Hematopoietic multipotent progenitor cell (in vitro differentiated cells): ENCODE results near the gene NOS3. TPM values are rescaled to one million over a fixed set of nuclear protein-coding genes. Genes with fewer than 3 reads are reported as not detected.

Experiments
- DNase-seq, 3 donors: peaks; one replicate each; pipeline ENCODE4 v3.0.0-alpha.2; 2011 to 2015; ENCODE audit warnings: low read depth in 2 of 3, low spot score in 2 of 3
- total RNA-seq: library from RNA; depleted of rRNA; stranded (reverse); fragments of >200 nt; gene quantifications from one replicate; pipeline ENCODE4 v1.2.3, GENCODE V29; 2012

The NOS3 gene
- total RNA-seq, 1 donor, result 0.27 TPM

DNA sequence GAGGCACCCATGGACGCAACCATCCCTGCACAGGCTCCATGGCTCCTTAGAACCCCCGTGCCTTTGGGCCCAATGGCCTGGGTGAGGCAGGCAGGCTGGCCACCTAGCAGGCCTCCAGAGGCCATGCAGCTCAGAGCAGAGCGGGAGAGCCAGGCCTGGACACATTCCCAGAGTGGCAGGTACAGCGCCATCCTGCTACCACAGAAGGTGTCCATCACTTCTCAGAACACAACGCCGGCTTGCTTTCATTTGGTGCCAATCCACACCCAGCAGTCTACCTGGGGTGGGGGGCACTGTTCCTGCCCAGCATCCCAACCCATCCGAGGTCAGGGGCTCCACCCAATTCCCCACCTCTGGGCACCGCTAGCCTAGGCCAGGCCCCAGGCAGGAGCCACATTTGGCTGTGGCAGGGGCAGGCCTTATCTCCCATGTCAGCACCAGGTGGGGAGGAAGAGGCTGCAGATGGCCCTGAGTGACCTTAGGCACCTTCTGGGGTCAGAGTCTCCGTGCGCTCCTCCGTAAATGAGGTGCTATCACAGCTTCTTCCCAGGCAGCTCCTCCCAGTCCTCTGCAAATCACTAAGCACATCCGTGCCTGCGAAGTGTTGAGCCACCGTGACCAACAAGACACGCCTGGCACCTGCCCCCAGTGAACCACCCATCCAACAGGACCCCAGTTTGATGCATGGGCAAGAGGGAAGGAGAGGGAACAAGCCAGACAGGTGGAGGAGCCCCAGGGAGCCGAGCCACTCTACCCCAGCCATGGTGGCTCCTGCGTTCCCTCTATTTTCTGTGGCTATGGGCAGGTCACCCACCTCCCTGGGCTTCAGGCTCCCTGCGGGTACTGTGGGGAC is 26.9 kb upstream of the NOS3 start:
- DNase-seq, result no peak

DNA sequence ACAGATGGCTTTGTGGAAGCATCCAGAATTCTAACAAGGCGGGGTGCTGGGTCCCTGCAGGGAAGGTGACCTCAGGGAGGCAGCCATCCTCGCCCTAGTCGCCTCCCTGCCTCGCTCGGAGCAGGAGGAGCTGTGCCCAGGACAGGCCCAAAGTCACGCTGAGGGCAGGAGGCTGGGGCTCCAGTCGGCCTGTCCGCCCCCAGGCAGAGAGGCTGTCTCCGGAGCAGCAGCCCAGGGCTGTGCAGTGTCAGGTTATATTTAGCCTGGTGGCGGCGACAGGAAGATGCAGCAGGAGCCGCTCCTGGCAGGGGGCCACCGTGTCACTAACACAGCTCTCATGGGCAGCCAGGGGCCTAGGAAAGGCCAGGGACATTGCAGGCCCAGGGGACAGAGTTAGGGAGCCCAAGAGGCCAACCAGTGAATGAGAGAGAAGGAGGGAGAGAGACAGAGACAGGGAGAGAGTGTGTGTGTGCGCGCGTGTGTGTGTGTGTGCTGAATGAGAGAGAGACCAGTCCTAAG is 26.2 kb upstream of the NOS3 start:
- peak in 2 of 3 donors; percentile 42 to 51 for DNase-seq

DNA sequence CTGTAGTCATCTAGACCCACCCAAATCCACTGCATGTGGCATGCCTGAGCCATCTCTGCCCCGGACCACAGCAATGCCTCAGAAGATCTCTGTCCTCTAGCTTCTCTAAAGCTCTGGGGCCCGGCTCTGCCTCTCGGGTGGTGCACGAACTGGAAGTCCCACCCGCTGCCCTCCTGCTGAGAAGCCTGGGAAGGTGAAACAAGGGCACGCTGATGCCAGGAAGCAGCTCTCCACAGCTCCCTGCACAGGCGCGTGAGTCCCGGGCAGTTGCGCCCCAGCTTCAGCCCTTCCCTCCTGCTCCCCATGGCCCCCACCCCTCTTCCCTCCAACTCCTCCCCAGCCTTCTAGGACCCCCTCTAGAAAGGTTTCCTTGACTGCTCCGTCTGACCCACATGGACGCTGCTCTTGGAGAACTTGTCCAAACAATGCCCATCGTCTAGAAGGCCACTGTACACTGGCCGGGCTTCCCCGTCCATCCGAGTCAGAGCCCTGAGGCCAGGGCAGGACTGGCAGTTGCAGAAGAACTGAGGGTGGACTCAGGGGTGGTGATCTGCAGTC is 25.5 kb upstream of the NOS3 start:
- DNase-seq, result no peak

DNA sequence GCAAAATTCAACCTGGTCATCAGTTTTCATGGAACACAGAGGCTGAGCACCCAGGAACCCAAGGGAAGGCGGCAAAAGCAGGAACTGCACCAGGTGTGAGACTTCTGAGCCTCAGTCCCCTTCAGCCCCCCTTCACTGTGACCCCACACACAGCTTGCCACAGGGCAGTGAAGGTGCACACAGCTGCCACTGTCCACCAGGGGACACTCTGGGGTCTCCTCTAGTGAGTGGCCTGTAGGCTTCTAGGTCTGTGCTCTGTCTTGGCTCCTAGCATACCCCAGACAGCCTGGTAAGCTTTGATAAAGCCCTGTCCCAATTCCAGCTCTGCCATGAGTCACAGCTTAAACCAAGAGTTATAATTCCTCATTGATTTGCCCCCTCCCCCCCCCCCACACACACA is 24.8 kb upstream of the NOS3 start:
- peak in 1 of 3 donors; percentile 28 for DNase-seq

DNA sequence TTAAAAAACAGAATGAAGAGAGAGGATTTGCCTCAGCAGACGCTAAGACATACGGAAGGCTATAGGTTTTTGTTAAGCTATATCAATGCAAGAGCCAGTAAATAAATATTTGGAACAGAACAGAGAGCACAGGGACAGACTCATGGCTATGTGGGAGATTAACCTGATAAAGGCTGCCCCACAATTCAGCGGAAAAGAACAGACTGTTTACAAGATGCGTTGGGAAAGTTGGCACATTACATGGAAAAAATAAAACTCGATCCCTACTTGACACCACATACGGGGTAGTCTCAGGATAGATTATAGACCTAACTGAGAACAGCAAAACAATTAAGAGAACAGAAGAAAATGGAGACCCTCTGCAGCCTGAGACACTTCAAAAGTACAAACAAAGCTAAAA is 23.5 kb upstream of the NOS3 start:
- DNase-seq, result no peak

DNA sequence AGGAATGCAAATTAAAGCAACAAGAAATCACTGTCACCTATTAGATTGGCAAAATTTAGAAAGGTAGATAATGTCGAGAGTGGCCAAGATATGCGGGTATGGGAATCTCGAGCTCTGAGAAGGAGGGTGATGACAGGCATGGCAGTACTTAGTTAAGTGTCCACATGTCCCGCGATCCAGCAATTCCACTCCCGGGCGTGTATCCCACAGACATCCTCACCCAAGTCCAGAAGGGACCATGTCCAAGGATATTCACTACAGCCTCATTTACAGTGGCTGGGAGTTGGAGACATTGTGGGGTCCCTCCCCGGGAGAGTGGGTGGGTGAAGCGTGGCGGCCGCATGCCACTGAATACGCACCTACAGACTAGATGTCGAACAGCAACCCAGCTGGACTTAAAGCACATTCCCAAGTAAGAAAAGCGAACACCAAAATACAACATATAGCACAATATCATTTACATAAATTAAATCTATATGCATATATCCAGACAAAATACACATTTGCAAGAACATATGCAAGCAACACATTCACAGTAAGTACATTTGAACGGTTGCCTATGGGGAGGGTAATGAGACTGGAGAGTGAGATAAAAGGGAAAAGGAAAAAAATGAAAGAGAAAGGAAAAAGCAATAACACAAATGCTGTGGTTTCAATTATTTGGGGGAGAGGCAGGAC is 22.6 kb upstream of the NOS3 start:
- no peak for DNase-seq

DNA sequence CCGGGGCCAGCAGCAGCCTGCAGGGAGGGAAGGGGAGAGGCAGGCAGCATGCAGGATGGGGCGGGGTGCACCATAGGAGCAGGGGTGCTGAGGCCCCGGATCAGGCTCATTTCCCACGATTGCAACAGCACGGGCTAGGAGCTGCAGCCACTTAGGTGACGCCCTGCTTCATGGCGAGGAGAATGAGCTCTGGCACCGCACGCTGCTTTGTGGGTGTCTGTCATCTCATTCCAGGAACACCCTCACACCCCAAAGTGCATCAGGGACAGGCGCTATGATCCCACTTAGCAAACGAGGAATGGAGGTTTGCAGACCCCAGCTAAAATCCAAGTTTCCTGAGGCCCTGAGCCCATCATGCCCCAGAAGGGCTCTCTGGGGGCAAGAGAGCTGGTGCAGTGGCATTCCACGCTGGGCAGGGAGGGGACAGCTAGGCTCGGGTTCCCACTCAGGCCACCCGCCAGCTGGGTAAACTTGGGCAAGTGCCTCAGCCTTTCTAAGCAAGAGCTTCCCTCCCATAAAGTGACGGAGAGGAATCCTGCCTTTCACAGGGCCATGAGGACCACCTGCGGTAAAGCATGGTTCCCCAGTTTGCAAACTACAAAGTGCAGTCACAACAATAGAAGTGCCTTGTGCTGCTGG is 22.0 kb upstream of the NOS3 start:
- no peak for DNase-seq

DNA sequence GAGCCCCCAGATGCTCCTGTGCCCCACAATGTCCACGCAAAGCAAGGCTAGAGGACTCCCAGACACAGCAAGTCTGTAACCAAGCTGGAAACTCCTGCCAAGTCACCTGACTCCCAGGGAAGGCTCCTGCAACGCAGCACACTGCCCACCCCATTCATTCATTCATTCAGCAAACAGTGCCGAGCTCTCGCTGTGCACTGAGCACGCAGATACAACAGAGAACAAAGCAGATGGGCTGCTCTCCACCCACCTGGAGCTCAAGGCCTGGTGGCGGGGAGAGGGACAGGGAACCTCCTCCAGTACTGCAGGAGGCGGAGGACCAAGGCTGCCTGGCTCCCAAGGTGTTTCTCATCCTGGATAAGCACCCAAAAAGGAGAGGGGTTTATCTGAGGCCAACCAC is 21.3 kb upstream of the NOS3 start:
- no peak for DNase-seq

DNA sequence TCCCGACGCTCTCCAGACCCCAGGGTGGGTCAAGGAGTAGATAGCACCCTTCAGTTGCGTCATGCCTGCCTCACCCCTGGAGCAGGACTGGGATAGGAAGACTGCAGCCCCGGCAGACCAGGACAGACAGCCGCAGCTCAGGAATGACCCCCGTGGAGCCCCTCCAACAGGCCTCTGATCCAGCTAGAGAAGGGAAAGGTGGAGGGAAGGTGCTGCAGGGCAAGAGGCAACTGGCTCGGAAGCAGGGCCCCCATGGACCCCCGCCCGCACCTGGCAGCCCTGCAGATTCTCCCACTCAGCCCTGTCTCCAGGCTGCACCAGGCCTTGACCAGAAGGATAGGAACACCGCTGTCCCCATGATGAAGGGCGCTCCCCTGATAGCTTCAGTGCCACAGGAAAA is 20.4 kb upstream of the NOS3 start:
- no peak for DNase-seq

DNA sequence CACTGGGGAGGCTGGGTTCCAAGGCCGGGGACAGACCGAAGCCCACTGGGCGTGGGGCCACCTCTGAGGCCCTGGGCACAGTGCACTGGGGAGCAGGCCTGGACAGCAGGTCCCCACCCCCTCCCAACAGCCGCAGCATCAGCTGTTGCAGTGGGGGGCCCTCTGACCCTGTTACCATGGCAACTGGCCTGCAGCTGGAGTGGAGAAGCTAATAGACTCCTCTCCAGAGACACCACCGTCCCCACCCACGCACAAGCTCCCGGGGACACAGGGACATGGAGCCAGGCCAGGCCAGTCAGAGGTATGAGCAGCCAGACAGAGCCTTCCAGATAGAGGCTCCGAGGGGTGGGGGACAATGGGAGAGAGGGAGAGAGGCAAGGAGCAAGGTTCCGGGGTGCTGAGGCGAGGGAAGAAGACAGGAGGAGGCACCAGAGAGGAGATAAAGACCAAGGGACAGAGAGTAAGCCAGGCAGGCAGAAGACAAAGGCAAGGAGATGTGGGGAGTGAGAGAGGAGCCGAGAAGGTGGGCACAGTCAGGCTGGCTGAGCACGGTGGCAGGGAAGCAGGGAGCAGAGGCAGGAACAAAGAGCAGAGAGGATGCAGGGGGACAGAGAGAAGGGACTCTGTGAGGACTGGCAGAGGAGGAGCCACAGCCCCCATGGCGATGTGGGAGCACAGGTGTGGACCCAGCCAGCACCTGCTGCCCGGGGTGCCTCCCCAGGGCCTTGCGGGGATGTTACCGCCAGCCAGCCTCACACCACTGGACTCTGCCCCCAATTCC is 19.4 kb upstream of the NOS3 start:
- DNase-seq, result no peak

DNA sequence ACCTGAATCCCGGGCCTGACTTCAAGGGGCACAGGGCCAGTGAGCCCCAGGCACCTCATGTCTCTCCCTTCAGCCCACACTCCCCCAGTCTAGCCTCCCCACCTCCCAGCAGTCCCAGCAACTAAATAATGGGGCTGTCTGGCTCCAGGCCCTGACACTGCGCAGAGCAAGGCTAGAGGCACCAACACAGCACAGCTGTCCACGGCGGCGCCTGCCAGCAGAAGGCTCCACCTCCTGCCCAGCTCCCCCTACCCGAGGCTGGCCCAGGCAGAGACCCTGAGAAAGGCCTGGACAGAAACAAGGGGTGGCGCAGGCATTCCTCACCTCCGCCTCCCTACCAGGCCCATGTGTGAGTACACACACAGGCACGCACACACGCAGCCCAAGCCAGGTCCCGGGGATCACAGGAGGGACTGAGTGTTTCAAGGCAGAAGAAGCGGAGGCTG is 18.8 kb upstream of the NOS3 start:
- DNase-seq, result no peak

DNA sequence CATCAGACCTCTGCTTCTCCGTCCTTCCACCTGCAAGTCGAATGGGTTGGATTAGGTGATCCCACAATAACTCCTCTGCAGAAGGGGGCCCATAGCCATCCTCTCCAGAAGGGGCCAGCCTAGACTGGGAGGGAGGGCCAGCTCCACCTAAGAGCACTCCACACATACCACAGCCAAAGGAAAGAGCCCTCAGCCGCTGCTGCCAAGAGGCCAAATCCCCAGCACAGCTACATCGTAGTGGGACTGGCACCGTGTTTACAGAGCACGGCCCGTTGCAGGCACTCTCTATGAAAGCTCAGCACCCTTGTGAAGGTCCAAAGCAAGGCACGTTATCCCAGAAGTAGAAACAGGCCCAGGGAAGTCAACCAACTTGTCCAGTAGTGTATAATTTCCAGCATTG is 18.1 kb upstream of the NOS3 start:
- no peak for DNase-seq

DNA sequence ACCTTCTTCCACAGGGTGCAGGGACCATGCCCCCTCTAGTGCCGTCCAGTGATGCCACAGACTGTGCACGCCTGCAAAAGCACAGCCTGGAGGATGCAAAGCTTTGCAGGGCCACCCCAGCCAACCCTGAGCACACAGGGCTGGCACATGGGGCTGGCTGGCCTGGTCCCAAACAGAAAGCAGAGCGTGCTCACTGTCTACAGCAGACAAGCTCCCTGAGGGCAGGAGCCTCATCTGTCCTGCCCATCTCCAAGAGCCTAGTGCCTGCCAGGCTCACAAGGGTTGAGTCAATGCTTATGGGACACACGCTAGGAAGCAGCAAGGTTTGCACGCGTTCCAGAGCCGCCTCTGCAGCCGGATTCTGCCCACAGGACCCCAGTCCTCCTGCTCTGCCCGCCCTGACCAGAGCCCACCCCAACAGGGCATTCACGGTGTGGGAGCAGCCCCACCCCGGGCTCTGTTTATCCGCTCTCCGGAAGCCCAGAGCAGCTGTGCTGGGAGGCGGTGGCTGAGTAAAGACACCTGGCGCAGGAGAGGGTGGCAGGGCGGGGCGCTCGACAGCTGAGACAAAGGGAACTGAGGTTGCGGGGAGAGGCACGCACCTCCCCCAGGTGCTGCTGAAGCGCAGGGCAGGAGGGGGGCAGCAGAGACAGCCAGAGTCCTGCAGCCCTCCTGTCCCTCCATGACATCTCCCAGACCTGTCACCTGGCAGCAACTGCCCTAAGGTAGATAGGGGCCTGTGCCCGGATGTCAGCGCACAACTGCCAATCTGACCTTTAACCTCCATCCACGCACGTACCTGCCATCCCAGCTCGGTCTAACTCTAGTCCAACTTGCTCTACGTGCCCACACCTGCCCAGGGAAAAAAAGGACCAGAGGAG is 17.0 kb upstream of the NOS3 start:
- DNase-seq, result no peak

DNA sequence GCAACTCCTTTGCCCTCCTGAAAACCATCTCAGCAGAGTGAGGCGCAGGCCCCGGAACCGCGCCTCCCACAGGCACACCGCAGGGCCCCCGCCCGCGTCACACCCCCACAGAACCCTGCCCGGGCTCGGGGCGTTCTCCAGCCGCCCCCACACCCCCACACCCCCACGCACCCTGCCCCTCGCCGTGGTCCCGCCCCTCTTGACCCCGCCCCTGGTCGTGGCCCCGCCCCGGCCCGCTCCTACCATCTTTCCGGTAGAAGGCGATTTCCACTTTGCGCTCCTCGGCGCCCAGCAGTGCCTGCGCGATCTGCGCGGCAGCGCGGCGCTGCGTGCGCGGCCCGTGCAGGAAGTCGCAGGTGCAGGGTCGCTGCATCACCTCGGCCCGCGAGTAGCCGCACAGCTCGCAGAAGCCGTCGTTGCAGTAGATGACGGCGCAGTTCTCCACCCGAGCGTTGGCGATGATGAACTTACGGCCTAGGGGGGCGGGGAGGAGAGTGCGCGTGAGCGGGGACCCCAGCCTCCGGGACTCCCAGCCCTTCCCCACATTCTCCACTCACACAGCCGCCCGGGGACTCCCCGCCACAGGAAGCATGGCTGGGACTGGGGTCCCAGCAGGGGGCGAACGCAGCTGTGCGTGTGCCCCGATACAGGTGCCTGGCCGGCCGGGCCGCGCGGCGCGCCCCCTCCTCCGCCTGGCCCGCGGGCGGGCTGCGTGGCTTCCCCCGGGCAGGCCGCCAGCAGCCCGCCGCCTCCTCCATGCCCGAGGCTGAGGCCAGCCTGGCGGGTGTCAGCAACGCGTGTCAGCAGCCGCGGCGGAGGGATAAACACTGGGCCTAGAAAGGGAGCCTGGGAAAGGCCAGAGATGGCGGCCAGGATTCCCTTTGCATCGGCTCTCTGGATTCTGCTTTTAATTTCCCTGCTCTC is 16.1 kb upstream of the NOS3 start:
- DNase-seq, result peak; percentile 54 to 68 (median 63)

DNA sequence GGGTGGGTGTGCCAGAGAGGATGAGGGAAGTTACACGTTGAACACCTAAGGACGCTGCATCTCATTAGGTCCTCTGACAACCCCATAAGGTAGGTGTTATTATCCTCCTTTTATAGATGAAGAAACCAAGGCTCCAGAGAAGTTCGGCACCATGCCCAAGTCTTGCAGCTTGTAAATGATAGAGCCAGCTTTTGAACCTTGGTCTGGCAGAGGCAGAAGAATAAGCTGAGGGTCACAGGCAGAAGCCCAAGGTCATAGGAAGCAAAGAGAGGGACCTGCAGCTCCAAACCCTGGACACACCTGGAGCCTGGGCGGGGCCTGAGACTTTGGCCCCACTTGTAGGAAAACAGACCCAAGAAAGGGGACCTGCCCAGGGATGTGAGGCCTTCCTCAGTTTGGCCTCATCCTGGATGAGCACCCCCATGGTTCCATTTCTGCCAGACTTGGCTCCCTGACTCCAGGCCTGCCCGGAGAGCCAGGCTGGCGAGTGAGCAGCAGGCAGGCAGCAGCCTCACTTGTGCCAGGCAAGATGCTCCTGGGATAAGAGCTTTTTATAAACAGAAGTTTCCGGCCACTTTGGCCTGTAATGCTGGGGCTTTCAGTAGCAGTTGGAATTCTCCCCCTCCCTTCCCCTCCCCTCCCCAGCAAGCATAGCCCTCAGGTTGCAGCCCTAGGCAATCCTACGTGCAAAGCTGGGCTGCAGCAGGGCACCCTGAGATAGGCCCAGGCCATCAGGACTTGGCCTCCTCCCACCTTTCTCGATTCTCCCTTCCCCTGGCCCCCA is 15.1 kb upstream of the NOS3 start:
- DNase-seq, result no peak

DNA sequence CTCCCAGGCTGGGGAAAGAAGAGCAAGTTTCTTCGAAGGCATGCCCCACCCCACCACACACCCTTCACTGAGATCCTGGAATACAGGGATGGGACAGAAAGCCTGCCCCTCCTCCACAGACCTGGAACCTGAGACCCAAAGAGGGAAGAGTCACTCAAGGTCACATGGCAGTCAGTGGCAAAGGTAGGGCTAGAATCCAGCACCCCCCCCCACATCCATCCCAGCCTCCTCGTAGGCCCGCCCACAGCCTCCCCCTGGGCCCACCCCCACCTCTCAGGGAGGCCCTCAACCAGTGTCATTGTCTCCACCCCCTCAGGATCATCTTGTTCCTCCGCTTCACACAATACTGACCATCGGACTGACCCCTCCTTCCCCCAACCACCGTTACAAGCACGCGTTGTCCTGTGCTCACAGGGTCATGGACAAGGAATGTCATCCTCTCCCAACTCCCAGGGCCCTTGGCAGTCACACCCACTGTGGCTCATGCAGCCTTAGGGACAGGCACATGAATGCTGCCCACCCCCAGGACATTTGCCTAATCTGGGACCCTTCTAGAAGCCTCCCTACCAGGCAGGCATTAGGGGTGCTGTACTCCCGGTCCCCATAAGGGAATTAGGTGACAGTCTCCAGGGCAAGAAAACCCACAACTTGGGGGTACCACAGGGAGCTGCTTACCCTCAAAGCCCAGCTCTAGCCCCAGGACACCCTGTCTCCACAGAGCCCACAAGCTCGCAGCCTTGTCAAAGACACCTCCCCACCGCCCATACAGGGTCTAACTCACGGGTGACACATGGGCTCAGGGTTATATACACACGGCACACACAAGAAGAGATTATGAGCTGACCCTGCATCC is 14.1 kb upstream of the NOS3 start:
- DNase-seq, result no peak
